GM04503 (cell line): ENCODE data around the gene LUZP2.
"Not testable (repeated sequence)": the region's sequence is repeated elsewhere in the genome, so short reads cannot be mapped to it uniquely, and the experiment has no call there.

Experiments used
- DNase-seq: peaks from one replicate; pipeline ENCODE4 v3.0.0-alpha.2; 2012; ENCODE audit warnings: low read depth

The LUZP2 gene

GRCh38 chr11:24900960-24901549 lies 404.2 kb downstream of the LUZP2 start:
- no peak for DNase-seq

- no peak for DNase-seq
These were observed 406.7 kb downstream of the LUZP2 start for GRCh38 chr11:24903555-24903954.

GRCh38 chr11:24925091-24925490 lies 428.2 kb downstream of the LUZP2 start:
- no peak for DNase-seq

GRCh38 chr11:24932110-24933000 lies 435.5 kb downstream of the LUZP2 start:
- no peak for DNase-seq

DNA sequence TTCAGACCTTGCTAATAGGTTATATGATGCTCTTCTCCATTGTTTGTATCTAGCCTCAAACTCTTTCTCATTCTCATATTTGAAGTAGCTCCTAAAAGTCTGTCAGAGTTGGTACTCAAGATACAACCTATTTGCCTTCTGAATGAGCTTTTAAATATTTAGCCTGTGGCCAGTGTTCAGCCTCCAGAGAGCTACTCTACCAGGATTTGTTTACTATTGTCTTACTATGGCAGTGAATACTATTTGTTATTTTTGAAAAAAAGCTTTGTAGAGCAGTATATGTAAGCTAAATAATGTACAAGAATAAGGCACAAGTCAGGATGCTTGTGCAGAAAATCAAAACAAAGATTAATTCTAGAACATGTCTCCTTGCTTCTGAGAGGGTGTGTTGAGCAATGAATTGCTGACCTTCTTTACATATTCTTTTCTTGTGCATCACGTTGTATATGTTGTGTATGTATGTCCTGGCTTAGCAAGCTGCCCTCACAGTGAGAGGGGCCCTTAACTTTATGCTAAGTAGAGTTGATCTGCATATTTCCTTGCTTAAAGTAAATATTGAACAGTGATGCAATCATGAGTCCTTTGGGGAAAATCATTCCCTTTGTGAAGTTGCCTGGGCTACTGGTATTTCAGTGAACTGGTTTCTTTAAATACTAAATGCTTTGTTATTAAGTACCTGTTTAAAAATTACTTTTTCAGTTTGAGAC lies 438.0 kb downstream of the LUZP2 start:
- DNase-seq: no peak

GRCh38 chr11:24944891-24945290 lies 448.0 kb downstream of the LUZP2 start:
- DNase-seq: no peak

DNA sequence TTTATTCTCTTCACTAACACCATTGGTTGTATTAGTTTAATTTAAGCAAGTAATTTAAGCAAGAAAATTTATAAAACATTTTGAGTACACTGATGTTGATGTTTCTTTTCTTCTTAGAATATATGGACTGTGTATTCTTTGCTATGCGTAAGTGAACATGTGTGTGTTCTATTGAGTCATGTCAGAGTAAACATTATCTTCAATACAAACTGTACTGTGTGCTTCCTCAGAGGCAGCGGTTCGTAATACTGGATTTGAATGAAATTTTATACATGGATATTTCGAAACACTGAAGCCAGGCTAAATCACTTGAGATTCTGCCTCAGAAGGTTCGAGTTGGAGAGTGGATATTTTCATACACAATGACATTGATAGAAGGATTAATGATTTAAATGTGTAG lies 452.6 kb downstream of the LUZP2 start:
- DNase-seq: no peak

GRCh38 chr11:24963852-24964251 lies 467.0 kb downstream of the LUZP2 start:
- no peak for DNase-seq

GRCh38 chr11:24965748-24966147 lies 468.9 kb downstream of the LUZP2 start:
- no peak for DNase-seq

- not testable (repeated sequence) for DNase-seq
These were observed 497.1 kb downstream of the LUZP2 start for GRCh38 chr11:24993903-24994302.

DNA sequence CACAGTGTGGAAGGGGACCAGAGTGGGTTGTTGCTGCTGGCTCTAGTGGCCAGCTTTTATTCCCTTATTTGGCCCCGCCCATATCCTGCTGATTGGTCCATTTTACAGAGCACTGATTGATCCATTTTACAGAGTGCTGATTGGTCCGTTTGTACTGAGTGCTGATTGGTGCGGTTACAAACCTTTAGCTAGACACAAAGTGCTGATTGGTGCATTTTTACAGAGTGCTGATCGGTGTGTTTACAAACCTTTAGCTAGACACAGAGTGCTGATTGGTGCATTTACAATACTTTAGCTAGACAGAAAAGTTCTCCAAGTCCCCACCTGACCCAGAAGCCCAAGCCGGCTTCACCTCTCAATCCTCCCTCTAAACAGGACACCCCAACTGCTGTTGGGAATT lies 503.1 kb downstream of the LUZP2 start:
- DNase-seq: not testable (repeated sequence)

DNA sequence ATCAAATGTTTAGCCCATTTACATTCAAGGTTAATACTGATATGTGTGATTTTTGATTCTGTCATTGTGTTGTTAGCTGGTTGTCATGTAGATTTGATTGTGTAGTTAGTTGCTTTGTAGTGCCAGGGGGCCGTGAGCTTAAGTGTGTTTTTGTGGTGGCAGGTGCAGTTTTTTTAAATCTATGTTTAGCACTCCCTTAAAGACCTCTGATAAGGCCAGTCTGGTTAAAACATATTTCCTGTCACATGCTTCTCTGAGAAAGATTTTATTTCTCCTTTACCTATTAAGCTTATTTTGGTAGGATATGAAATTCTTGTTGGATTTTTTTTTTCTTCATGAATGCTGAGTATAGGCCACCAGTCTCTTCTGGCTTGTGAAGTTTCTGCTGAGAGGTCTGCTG lies 540.6 kb downstream of the LUZP2 start:
- no peak for DNase-seq

- DNase-seq: no peak
These were observed 541.3 kb downstream of the LUZP2 start for GRCh38 chr11:25038131-25038530.

DNA sequence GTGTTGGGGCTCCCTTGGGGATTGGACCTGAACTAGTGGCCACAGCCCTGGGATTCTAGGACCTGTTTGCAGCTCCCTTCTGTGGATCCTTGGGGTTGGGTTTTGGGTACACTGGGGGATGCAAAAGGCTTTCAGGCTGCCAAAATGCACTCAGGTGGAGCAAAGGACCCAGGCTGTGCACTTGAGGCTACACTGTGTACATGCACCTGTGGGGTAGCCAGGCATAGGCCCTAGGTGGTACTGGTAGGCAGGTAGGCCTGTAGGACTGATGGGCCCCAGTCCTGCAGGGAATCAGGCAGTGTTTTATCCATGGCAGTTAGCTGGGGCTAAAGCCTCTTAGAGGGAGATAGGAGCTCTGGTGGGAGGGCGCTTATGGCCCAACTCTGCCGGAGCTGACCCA lies 542.3 kb downstream of the LUZP2 start:
- no peak for DNase-seq

GRCh38 chr11:25048632-25049031 lies 551.8 kb downstream of the LUZP2 start:
- DNase-seq: no peak

- DNase-seq: no peak
These were observed 556.0 kb downstream of the LUZP2 start for GRCh38 chr11:25052844-25053243.

- no peak for DNase-seq
These were observed 561.0 kb downstream of the LUZP2 start for GRCh38 chr11:25057861-25058260.

DNA sequence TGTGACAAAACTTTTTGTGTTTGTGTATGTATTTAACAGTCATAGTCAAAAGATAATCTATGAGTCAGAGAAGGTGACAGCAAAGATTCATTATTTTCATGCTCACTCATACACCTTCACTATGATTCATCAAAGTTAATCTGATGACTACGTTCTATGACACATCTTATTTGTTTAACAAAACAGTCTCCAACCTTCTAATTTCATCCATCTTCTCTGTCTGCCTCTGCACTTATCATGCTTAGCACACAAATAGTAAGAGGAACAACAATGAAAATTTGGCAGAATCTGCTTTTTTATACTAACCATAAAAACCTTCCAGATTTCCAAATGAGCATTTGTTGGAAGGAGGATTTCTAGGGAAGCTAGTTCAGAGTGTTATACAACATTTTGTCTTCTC lies 568.9 kb downstream of the LUZP2 start:
- DNase-seq: no peak

DNA sequence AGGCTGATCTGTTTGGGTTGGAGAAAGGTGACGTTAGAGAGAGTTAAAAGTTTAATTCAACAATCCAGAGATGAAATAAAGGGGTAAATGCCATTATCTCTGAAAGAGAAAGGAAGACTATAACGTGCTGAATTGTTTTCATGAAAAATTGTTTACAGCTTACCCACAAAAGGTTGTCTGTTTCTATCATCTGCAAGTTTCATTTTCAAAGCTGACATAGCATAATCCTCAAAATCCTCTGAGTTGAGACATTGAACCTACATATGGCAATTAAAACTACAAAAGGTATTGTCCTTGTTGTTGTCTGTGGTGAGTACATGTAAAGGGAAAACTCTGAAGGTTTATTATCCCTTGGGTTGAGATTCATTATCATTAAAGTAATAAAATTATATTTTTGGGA lies 569.9 kb downstream of the LUZP2 start:
- DNase-seq: no peak

- DNase-seq: no peak
These were observed 571.6 kb downstream of the LUZP2 start for GRCh38 chr11:25068451-25068850.

DNA sequence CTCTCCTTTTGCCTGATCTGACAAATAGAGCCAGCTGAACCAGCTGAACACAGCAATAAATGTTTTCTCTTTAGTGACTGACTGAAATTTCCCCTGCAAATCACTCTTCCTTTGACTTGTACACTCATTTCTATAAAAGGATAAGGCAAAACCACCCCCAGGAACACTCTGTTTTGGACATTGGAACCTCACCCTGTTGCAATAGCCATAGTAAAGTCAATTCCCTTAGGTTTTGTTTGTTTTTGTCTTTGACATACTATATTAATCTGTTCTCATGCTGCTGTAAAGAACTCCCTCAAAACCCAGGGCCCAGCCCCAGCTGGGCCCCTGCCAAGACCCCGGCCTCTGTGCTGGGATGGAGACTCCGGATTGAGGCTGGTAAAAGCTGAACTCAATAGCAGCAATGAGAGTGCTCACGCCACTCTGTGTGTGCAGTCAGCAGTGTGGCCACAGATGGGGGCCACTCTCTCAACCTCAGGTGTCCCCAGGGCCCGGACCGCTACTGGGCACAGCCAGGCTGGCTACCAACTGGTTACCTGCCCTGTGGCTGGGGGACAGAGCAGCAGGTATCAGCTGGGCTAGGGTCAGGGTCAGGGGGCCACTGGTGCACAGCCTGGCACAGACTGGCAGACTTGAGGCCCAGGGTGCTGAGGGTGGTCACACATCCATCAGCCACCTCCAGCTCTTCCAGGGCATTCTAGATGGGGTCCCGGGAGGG lies 597.4 kb downstream of the LUZP2 start:
- no peak for DNase-seq

DNA sequence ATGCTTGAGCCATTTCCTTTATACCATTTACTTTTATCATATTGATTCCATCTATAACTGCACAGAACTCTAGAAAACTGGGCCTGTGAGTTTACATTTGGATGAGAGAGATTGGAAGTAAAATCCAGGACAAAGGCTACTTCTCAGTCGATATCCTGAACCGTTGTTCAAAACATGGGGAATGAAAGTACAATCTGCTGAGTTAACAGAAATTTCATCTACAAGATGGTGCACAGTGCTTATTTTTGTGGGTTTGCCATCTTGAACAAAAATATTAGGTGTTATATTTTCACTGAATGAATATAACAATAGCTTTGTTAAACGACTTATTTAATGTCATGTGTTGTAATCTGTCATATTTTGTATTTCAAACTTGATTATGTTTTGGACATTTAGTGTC lies 622.6 kb downstream of the LUZP2 start:
- no peak for DNase-seq
